DMS114 treated with DMSO at 0.1 percent for 48 hours (cell line): Measurements from ENCODE around the gene TENT5C.

ENCODE experiments used
- DNase-seq: peaks from one replicate; lab custom pipeline; 2025; ENCODE audit not compliant: unreplicated experiment; lab: John Stamatoyannopoulos, UW

The TENT5C gene

DNA sequence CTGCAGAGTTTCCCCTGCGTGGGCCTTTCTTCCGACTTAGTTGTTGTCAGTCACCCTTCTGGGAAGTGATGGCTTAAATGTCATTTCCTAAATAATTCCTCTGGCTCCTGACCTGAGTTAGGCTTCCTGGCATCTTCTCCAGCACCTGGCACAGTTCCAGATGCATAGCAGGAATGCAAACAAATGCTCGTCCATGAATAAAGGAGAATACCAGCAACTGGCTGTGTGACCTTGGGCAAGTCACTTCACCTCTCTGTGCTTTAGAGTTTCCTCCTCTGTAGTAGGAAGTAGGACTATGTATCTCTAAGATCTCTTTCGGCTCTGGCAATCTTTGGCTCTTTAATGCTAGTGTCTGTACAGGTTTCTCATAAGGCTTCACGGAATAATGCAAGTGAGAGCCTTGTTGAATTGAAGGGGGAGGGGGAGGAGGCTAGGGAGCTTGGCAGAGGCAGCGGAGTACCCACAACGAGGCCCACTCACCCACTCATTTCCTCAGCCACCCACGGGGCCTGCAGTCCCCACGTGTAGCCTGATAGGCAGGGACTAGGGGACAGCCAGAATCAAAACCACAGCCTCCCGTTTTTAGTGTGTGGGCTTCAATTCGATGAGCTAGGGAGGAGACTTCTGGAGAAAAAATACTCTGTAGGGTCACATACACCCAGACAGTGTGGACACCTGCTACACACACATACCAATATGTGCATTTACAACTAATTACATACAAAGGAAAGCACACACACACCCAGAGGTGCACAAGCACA lies 48.1 kb downstream of the TENT5C start:
- DNase-seq, result no peak

DNA sequence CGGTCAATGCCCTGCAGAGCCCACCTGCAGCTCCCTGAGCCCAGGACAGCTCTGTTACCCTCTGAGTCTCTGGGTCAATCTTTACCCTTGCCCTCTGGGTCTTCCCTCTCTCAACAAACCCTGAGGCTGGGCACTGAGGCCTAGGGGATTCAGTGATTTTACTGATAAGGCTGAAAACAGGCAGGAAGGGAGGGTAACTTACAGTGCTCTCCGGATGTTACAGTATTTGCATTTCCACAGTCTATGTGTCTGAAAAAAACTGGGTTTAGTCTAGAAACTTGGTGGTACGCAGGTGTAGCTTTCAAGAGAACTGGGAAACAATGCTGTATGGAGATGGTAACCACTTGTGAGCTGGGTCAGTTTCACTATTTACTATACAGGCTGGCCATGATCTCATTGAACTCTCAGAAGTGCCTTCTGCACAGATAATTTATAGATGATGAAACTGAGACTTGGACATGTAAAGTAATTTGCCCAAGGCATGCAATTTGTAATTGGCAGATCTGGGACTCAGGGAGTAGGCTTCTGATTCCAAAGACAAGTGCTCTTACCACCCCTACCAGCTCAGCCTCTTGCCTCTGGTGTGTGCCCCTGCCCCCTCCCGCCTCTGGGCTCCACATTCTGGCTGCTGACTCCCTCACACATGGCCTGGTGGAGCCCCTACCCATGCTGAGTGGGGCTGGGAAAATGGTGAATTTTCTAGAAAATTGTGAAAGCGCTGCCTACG lies 48.8 kb downstream of the TENT5C start:
- DNase-seq, result no peak

DNA sequence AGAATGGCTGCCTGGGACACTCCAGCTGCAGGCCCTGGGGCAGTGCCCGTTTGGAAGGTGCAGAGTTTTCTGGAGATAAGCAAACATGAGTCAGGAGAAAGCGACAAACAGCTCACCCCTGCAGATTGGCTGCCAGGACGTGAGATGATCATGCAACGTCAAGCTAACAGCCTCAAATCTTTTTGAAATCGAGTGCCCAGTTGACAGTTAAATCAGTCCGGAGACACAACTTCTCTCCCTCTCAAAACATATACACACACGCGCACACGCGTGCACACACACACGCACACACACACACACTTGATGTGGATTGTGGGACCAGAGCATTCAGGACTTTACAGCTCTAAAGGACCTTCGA lies 49.4 kb downstream of the TENT5C start:
- DNase-seq, result no peak

DNA sequence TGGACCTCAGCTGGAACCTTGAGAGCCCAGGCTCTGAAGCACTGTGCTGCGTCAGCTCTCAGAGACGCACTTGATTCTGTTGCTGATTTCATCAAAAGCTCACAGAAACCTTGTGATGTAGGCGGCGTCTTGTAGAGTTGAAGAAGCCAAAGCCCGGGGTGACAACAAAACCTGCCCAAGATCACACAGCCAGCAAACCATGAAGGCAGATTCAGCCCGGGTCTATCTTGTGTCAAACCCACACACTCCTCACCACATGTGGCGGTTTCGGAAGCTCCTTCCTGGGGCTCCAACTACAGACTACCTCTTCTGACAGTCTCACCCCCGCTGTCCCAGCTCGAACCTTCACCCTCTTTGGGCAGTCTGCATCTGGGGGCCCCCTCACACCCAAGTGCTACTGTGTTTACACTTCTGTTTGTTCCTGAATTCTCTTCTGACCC lies 50.4 kb downstream of the TENT5C start:
- no peak for DNase-seq

DNA sequence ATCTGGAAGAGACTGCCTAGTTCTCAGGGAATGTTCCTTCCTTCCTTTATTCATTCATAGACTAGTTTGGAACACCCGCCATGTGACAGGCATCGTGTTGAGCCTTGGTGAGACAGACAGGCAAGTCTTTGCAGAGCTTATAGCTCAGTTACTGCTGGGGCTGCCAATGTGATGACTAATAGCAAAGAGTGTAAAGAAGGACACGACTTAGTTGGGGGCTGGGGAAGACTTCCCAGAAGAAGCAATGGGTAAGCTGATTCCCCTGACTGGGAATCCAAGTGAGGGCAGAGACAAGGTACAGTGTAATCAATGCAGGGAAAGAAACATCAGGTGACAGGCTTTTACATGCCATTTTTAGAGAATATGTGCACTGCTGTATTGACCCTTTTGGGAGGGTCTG lies 51.2 kb downstream of the TENT5C start:
- no peak for DNase-seq

DNA sequence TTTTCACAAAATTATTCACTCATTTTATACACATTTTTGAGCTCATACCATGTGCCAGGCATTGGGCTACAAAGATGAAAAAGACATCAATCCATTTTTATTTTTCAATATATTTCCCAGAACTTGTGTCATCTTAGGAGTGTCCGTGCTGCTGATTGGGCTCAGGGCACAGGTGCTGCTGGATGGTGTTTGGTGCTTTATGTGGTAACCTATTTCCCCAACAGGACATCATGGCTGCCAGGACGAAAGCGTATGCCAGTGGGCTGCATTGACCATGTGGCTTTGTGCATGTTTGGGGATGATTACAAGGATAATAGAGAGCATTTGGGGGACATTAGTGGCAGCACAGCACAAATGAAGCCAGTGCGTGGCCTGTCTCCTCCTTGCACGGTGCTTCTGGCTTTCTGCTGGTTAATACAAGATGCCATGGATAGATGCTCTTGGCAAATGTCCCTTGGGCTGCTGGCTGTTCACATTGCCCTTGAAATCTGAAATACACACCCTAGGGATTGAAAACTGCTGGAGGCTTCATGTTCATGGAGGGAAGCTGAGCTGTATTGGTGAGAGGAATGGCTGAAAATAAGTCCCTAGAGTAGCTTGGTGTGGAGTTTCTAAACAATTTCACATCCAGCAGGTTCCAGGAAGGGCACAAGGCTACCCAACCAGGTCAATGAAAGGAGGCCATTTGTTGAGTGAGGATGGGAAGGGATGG lies 52.3 kb downstream of the TENT5C start:
- no peak for DNase-seq

DNA sequence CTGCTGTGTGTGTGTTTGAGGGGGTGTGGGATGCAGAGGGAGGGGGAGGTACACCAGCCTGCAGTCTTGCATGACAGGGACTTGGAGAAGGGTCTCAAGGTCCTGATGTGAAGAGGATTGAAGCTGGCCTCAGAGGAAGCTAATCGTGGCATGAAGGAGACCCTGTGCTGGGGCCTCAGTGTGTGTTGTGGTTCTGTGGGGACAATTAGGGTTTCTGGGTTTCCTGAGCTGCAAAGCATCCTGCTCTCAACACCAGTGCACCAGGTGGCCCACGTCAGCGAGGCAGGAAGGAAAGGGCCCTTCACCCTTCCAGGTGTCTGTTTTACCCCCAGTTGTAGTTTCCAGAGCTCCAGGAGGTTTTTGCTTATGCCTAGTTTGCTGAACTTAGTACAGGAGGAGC lies 52.8 kb downstream of the TENT5C start:
- DNase-seq, result no peak

DNA sequence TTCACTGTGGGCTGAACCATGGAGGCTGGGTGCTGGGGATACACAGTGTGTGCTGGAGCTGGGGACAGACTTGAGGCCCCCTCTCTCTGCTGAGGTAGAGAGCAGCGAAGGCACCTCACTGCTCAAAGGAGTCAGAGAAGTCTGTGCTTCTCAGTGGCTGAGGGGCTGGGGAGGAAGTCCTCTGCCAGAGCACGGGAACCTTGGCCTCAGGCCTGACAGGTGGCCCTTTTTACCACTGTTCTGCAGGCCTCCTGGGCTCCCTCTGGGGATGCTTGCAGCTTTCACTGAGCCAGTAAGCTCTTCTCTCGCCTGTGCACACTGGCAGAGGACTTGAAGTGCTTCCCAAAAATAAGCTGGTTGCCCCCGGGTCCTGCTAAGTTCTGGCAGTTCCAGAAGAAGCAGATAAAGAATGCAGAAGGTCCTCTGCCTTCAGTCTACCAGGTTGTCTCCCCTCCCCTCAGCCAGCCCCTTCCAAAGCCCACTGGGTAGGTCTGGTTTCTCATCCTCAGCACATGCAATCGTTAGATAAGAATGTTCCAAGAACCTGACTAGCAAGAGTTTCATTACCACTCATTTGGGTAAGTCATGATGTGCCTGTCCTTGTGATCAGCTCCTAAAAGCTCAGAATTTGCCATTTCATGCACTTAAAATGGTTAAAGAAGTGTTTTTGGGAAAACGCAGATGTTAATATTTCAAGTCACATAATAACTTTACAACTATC lies 53.9 kb downstream of the TENT5C start:
- no peak for DNase-seq

DNA sequence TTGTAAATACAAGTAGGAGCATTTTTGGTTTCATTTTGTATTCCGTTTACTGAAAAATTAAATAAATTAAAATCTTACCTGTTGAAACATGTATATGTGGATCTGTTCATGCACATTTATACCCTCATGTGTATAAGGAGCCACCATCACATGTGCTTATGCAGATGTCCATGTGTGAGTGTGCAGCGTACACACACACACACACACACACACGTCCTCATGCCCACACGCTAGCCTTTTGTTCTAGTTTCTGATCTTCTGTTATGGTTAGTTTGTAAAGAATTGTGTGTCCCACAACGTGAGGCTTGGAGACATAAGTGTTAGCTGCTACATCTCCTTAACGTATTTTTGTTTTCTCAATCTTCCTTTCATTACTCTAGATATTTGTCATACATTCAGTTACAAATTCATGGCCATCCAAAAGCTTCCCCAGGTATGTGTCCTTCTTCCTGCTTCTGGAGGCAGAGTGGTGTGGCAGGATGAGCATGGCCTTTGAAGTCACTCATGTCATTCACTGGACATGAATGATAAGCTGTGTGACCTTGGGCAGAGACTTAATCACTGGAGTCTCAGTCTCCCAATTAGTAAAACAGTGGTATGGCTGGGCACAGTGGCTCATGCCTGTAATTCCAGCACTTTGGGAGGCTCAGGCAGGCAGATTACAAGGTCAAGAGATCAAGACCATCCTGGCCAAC lies 54.6 kb downstream of the TENT5C start:
- DNase-seq, result no peak

DNA sequence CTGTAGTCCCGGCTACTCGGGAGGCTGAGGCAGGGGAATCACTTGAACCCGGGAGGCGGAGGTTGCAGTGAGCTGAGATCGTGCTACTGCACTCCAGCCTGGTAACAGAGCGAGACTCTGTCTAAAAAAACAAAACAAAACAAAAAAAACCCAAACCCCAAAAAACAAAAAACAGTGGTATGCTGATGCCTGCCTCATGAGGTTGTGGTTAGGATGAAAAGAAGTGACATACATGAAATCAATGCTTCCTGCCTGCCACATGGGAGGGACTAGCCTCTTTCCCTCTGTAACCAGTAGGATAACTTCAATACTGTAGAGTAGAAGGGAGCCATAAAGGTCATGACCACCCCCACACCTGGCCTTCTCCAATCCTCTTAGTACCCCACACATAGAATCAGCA lies 55.2 kb downstream of the TENT5C start:
- DNase-seq, result no peak

DNA sequence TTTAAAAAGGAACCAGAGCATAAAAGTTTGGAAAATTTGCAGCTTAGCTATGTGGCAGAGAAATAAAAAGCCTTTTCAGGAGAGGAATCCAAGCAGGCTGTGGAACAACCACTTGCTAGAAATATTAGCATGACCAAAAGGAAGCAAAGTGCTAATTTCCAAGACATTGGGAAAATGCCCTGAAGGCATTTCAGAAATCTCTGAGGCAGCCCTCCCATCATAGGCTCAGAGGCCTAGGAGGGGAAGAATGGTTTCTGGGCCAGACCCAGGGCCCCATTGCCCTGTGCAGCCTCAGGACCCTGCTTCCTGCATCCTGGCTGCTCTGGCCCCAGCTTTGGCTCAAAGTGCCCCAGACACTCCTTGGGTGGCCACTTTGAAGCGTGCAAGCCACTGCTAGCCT lies 56.8 kb downstream of the TENT5C start:
- DNase-seq, result no peak

DNA sequence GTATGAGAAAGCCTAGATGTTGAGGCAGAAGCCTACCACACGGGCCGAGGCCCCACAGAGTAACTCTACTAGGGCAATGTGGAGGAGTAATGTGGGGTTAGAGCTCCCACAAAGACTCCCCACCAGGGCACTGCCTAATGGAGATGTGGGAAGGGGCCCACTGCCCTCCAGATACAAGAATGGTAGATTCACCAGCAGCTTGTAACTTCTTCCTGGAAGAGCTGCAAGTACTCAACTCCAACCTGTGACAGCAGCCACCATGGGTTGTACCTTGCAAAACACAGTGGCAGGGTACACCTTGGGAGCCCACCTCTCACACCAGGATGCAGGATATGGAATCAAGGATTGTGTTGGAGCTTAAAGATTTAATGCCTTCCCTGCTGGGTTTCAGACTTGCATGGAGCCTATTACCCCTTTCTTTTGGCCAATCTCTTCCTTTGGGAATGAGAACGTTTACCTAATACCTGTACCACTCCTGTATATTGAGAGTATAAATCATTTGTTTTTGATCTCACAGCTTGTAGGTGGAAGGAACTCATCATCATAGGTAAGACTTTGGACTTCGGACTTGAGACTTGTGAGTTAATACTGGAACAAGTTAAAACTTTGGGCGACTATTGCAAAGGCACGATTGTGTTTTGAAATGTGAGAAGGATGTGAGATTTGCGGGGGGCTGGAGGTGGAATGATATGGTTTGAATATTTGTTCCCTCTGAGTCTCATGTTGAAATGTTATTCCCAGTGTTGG lies 57.5 kb downstream of the TENT5C start:
- DNase-seq, result no peak

DNA sequence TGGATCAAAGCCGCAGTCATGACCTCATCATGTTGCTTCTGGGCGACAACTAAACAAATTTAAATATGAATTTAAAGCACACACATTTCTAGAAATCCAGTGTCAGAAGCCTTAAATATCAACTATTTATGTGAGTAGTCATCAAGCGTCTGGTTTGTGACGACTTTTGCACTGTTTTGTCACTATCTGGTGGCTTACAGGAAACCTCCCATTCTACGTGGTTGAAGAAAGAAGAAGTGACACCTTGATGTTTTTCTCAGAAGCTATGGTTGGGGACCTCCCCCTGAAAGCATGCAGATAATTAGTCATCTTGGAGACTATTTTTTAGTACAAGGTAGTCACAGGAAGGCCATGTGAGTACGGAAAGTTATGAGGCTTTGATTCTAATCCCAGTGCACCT lies 58.5 kb downstream of the TENT5C start:
- no peak for DNase-seq

DNA sequence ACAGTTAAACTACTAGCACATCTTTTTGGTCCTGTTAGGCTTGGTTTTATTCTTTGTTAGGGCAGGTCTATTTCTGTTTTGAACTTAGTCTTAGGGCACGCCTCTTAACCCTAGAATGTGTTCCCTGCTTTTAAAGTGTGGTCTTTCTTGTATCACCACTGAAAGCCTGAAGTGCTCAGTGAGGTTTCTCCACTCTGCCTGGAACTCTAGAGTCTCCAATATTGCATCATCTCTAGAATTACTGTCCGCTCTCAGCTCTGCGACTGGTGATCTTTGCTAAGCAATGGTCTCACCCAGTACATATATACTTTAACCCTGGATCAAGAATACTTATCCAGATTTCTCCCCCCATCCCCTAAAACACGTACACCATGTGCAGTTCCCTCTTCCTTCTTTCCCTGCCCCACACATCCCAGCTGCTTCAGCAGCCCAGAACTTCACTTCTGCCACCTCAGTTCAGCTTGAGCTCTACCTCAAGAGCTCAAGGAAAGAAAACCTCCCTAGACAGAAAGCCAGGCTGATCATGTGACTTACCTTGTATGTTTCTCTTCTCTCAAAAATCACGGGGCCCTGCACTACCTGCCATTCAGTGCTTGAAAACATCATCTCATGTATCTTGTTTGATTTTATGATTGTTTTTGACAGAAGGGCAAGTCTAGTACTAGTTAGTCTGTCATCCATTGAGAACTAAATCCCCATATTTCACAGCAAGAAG lies 59.9 kb downstream of the TENT5C start:
- no peak for DNase-seq

DNA sequence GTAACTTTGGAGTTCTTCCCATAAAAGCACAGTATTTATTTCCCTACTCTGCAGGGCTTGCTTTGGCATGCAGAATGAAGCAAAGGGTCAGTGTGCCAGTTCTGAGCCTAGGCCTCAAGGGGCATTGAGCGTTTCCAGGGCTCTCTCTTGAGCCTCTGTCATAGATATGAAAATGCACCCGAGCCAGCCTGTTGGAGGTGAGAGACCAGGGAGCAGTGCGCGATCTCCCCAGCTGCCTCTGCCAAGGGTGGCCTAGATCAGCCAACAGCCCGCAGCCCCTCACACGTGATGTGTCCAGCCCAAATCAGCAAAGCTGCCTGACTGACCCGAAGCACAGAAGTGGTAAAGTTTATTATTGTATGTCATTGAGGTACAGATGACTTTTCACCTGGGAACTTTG lies 63.7 kb downstream of the TENT5C start:
- DNase-seq, result no peak

DNA sequence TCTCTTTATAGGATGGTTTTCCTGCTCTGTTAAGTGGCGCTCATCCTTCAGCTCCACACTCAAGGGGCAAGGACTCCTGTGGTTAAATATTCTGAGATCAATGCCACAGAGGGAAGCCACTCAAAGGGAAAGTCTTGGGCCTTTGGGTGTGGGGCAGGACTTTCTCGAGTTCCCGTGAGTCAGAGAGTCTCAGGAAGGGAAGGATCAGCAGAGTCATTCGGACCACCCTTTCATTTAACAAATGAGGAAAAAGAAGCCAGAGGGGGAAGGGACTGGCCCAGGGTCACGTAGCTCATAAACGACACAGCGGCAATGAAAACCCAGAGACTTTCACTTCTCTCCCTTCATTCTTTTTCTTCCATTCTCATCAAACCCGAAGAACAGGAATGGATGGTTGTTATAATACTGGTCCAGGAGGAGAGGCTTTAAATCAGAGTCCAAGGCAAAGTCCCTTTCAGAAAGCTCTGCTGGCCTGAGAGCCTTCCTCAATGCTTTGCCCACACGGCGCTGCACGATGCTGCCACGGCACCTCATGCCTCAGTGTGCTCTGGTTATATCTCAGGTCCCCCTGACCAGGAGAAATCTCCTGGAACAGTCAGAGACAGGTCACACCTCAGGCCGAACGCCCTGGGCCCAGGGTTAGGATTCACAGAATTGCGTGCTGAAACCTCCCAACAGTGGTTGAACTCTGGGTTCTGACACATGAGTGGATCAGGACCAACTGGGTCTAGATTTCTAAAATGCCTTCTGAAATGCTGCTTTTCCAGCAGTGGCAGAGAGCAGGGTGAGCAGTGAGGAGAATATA lies 65.3 kb downstream of the TENT5C start:
- DNase-seq, result no peak

DNA sequence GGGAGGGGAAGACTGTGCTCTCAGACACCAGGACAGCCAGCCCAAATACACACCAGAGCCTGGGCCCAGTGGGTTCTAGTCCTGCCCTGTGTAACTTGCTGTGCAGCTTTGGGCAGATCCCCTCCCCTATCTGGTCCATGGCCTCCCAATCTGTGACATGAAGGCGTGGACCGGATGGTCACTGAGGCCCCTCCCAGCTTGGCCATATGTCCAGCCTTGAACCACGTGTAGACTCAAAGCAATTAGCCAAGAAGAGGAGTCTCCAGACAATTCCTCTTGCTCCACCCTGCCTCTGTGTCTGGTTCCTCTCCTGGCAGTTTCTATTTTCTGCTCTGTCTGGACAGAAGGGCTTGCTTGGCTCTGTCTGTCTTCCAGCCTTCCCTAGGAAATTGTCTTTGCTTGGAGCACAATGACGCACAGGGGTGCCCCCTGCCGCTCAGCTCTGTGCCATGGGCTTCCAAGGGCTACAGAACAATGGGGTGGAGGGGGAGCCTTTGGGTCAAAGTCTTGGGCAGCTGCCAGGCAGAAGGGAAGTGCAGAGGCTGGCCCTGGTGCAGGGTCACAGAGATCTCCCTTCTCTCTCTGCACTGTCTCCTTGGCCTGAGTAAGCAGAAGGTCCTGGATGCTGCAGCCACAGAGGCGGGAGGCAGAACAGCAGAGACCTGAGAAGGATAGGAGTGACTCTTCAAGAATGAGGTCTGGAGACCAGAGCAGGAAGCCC lies 66.1 kb downstream of the TENT5C start:
- DNase-seq, result no peak

DNA sequence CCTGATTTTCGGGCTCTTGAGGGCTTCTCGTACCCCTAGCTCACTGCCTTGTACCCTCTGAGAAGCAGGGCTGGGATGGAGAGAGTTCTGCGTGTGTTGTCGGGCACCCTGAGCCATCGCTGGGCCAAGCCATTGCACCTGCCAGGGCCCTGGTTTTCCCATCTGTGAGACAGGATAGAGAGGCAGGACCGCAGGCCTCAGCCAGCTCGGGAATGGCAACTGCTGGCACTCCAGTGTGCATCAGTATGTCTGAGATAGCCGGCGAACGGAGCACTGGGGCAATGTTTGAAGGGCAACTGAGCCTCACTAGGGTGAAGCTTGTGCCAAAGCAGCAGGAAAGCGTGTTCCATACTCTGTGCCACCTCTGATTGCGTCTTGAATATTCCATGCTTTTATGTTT lies 66.9 kb downstream of the TENT5C start:
- DNase-seq, result no peak
